NCI-H82 (cell line): Measurements from ENCODE around the gene MAP4K2.
"Not testable (repeated sequence)": the region's sequence is repeated elsewhere in the genome, so short reads cannot be mapped to it uniquely, and the experiment has no call there.

Experiments used
- DNase-seq: peaks from one replicate; lab custom pipeline; 2025; lab: John Stamatoyannopoulos, UW

The MAP4K2 gene

GRCh38 chr11:64838600-64839334, 35.8 kb upstream of the MAP4K2 start:
- no peak for DNase-seq

- no peak for DNase-seq
Measured at GRCh38 chr11:64837887-64838351, 34.9 kb upstream of the MAP4K2 start.

- DNase-seq: no peak
Measured at GRCh38 chr11:64836448-64837072, 33.5 kb upstream of the MAP4K2 start.

GRCh38 chr11:64835616-64836447, 32.8 kb upstream of the MAP4K2 start:
- no peak for DNase-seq

- no peak for DNase-seq
Measured at GRCh38 chr11:64834723-64835615, 32.0 kb upstream of the MAP4K2 start.

- DNase-seq: no peak
Measured at GRCh38 chr11:64834031-64834722, 31.2 kb upstream of the MAP4K2 start.

- no peak for DNase-seq
Measured at GRCh38 chr11:64833509-64833908, 30.5 kb upstream of the MAP4K2 start.

GRCh38 chr11:64833198-64833502, 30.1 kb upstream of the MAP4K2 start:
- DNase-seq: no peak

GRCh38 chr11:64832467-64833197, 29.6 kb upstream of the MAP4K2 start:
- no peak for DNase-seq

GRCh38 chr11:64831411-64831891, 28.4 kb upstream of the MAP4K2 start:
- DNase-seq: no peak

- DNase-seq: no peak
Measured at GRCh38 chr11:64829536-64830251, 26.7 kb upstream of the MAP4K2 start.

GRCh38 chr11:64827451-64827839, 24.4 kb upstream of the MAP4K2 start:
- DNase-seq: no peak

- no peak for DNase-seq
Measured at GRCh38 chr11:64826578-64827450, 23.8 kb upstream of the MAP4K2 start.

- DNase-seq: no peak
Measured at GRCh38 chr11:64826062-64826461, 23.0 kb upstream of the MAP4K2 start.

GRCh38 chr11:64823568-64824119, 20.6 kb upstream of the MAP4K2 start:
- DNase-seq: no peak

- DNase-seq: no peak
Measured at GRCh38 chr11:64817476-64817875, 14.5 kb upstream of the MAP4K2 start.

GRCh38 chr11:64815433-64815832, 12.4 kb upstream of the MAP4K2 start:
- DNase-seq: not testable (repeated sequence)

GRCh38 chr11:64814712-64815187, 11.7 kb upstream of the MAP4K2 start:
- no peak for DNase-seq
